ENCODE results near the gene WSB2.
"Not testable (repeated sequence)": the region's sequence is repeated elsewhere in the genome, so short reads cannot be mapped to it uniquely, and the experiment has no call there.

The WSB2 gene

DNA sequence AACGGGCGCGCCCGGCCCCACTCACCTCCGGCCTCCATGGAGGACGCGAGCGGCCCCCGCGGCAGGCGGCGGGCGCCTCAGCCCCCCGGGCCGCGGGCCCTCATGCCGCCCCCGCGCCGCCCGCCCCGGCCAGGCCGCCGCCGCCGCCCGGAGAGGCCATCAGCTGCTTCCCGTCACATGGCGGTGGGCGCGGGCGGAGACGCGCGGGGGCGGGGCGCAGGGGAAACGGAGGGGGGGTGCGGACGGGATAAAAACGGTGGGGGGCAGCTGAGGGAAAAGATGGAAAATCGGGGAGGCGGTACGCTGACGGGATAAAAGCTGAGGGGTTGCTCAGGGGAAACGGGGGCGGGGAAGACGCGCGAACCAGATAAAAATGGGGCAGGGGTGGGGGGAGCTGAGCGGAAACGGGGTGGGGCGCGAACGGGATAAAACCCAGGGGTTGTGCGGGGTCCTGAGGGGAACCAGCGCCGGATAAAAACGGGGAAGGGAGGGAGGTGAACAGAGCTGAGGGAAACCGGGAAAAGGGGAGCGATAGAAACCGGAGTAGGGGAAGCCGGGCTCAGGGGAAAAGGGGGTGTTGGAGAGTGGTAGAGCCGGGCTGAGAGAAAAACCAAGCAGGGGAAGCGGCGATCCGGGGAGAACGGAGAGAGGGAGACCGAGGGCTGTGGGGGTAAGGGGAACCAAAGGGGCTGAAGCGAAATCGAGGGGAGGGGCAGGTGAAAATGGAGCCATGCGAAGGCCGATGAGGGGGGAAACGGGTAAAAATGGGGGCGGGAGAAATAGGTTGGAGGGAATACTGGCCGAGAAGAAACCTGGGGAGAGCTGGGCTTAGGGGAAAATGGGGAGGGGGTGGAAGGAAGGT is at the start of gene WSB2:
Gene WSB2 (minus strand): TSS at position 169 of the 862 bp plus-strand sequence. CDS start 131 bp downstream, at position 38.
- peak; percentile 12 to 88 (median 69) for DNase-seq

DNA sequence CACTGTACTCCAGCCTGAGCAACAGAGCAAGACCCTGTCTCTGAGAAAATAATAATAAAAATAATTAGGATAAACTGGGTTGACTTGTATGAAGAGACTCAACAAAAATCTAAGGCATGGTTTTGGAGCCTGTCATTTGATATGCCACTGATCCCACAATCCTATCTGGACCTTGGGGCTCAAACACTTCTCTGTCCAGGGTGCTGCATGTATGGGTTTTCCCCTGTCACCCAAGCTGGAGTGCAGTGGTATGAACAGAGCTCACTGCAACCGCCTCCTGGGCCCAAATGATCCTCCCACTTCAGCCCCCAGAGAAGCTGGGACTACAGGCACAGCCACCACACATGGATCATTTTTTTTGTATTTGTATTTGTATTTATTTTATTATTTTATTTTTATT is 48.1 kb upstream of the WSB2 start:
- DNase-seq = no peak

DNA sequence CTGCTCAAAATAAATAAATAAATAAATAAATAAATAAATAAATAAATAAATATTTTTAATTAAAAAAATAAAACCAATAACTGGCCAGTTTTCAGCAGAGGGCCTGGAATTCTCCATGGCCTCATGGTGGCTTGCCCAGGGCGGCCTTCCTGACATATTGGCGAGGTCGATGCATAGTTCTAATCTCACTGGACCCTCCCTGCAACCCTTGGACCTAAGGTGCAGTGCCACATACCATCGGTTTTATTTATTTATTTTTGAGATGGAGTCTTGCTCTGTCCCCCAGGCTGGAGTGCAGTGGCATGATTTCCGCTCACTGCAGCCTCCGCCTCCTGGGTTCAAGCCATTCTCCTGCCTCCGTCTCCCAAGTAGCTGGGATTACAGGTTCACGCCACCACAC is 46.7 kb upstream of the WSB2 start:
- DNase-seq = no peak

DNA sequence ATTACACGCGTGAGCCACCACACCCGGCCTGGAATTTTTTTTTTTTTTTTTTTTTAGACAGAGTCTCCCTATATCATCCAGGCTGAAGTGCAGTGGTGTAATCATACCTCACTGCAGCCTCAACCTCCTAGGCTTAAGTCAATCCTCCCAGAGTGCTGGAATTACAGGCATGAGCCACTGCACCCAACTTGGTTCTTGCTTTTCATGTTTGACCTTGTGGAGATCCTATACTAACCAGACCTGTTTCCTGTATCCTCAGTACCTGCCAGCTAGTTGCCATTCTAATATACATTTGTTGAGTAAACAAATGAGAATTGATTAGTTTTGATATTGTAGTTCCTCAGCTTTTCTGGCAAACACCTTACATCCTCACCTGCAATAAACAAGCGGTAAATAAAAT is 46.0 kb upstream of the WSB2 start:
- no peak for DNase-seq

DNA sequence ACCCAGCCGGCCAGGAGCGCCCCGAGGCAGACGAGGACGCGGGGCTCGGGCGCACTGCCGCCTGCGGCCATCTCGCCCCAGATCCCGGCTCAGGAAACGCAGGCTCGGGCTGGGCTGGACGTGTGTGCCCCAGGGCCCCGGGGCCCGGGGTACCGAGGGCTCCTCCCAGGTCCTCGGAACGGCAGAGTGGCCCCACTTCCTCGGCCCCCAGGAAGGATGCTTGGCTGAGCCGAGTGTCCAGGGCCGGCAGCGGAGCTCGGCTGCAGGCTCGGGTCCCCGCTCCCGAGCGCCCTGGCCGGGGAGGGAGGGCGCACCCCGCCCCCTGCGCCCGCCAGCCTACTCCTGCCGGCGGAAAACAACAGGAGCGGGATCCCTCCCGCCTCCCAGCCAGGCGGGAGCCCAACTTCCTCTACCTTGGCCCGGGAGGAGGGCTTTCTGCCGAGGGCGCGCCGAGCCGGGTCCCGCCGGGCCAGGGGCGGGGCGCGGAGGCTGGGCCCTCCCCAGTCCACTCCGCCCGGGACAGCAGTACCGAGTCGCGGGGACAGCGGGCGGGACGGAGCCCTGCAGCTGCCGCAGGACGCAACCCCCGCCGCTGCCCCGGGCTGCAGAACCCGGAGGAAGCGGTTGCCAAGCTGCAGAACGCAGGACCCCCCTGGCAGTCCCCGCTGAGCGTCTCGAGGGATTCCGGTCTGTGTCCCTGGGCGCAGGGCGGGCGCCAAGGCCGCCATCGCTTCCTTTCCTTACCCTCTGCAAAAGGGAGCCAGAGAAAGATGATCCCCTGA is 42.8 kb upstream of the WSB2 start, which contains the start of gene VSIG10:
Gene VSIG10 (minus strand): TSS at position 411 of the 782 bp plus-strand sequence. CDS start 340 bp downstream, at position 71.
- DNase-seq = peak in 44 of 51 donors; percentile 7 to 72 (median 46)

DNA sequence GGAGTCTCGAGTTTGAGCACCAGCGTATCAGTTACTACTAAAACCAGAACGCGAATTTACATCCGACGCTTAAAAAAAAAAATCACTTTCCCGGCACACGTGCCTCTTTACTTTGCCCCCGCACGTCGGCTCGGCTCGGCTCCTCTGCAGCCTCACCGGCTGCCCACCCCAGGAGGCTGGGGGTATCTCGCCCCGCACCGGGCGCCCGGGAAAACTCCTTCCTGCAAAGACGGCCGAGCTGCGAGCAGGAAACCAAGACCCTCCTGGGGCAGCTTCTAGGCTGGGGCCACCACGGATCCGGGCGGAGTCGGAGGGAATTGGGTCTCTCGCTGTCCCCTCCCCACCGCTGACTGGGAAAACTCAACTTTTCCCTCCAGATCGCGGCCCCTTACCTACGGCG is 42.2 kb upstream of the WSB2 start:
- peak in 15 of 51 donors; percentile 3 to 45 (median 22) for DNase-seq

DNA sequence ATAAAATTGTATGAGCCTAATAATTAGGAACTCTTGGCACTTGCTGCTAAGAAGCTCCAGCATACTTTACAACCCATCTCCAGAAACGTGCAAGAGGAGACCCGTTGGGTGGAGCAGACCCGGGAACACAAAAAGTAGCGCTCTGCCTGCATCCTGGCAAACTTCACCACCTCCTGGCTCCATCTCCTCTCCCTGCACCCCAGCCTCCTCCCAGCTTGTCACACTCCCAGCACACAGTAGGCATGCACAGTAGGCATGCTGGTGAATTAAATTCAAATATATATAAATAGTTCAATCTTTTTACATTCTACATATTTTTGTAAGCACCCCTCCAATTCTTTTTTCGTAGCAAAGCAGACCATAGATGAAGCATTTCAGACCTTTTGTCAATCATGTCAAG is 41.6 kb upstream of the WSB2 start:
- DNase-seq = no peak

DNA sequence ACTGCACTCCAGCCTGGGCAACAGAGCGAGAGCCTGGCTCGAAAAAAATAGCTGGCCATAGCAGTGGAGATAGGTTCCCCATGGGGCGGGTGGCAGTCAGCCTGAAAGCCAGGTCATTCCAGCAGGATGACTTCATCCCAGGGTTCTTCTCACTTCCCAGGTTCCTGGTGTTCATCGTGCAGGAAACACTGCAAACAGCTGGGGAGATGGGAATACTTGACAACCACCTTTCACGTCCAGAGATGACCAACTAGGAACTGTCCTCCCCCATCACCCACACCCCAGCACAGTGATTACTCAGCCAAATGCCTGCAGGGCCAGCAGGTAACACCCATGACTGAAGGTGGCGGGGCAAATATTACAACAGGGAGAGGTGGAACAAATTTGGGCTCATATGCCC is 41.1 kb upstream of the WSB2 start:
- DNase-seq = no peak

DNA sequence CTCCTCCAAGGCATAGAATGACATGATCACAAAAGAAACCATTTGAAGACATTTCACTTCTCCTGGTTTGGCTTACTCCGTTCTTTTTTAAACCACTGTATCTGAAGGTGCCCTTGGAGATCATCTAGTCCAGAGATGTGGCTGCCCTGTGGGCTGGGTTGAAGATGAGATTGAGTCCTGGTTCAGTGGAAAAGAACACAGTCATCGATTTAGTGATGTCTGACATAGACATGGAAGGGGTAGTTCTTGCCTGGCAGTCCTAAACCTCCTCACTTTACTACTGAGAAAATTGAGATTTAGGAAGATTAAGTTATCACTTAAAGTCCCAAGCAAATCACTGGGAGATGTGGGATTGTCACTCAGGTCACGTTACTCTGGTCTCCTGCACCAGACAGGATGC is 40.1 kb upstream of the WSB2 start:
- DNase-seq = no peak

DNA sequence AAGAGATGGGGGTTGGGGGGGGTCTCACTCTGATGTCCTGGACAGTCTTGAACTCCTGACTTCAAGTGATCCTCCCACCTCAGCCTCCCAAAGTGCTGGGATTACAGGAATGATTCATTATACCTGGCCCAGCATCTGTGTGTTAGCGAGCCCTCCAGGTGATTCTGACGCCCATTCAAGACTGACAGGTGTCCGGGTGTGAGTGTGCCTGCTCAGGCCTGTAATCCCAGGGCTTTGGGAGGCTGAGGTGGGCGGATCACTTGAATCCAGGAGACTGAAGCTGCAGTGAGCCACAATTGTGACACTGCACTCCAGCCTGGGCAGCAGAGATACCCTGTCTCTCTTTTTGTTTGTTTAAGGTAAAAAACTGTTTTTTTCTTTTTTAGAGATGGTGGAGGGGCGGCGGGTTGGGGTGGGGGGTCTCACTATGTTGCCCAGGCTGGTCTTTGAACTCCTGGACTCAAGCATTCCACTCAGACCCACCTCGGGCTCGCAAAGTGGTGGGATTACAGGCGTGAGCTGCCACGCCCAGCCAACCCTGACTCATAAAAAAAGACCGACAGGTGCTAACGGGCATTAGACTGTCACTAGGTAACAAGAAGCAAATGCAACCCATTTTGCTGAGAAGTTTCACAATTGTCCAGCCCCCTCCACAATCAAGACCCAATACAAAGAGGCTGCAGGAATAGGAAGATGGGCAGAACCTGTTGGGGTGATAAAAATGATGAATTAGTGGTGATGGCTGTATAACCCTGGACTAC is 38.1 kb upstream of the WSB2 start:
- no peak for DNase-seq

DNA sequence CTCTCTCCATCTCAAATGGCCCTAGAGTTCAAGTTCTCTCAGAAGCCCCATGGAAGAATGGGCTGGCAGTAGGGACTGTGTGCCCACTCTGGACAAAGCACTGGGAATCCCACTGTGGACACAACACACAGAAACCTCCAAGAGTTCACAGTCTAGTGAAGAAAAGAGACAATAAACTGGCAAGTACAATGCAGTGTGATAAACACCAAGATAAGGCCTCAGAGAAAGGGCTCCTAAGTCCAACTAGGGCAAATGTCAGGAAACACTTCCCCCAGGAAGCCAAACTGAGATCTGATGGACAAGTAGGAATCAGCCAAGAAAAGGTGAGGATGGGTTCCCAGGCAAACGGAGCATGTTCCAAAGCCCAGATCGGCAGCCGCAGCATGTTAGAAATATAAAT is 37.4 kb upstream of the WSB2 start:
- DNase-seq = no peak

DNA sequence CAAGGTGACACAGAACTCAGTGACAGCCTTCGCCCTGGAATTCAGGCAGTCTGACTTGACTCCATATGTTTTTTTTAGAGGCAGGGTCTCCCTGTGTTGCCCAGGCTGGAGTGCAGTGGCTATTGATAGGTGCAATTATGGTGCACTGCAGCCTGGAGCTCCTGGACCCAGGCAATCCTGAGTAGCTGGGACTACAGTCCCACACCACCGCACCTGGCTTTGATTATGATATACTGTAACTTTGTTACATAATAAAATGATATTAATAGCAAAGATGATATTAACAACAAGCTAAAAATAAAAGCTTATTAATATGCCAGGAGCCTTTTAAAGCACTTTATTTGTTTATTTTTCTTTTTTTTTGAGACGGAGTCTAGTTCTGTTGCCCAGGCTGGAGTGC is 33.1 kb upstream of the WSB2 start:
- DNase-seq = no peak

DNA sequence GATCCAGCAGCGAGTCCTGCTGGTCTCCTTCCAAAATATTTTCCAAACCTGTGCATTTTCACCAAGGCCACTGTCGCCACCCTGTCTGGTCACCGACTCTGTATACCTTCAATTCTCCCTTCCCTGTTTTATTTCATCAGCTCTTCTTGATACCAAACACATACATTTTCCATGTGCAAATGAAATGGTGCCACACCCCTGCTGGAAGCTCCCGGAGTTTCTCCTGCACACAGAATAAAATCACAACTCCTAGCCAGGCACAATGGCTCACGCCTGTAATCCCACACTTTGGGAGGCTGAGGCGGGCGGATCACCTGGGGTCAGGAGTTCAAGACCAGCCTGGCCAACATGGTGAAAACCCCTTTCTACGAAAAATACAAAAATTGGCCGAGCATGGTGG is 28.8 kb upstream of the WSB2 start:
- DNase-seq = no peak

DNA sequence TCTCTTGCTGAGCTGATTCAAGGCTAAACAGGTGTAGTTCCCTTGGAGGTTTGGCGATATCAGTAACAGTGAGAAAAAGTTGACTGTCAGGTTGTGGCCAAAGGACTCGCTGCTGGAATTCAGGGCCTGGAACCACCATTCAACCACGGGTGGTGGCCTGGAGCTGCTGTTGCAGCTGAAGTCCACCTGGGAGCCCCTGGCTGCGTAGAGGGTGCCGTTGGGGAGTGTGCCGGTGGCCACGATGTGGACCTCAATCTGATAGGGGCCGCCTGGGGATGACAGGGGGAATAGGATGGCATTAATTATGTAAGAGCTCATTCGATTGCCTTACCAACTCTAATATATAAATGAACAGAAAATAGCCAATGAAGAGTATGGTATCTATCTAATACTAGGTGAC is 21.2 kb upstream of the WSB2 start:
- no peak for DNase-seq

DNA sequence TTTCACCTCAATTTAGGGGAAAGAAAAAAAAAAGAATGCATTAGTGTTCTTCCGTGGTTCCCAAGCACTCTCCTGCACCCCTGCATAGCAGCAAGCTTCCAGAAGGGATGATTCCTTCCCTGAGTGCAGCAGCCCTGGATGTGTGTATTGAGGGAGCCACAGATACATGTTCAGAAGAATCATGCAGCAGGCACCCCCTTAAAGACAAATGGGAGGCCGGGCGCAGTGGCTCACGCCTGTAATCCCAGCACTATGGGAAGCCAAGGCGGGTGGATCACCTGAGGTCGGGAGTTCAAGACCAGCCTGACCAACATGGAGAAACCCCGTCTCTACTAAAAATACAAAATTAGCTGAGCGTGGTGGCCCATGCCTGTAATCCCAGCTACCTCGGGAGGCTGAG is 20.5 kb upstream of the WSB2 start:
- DNase-seq = not testable (repeated sequence)

DNA sequence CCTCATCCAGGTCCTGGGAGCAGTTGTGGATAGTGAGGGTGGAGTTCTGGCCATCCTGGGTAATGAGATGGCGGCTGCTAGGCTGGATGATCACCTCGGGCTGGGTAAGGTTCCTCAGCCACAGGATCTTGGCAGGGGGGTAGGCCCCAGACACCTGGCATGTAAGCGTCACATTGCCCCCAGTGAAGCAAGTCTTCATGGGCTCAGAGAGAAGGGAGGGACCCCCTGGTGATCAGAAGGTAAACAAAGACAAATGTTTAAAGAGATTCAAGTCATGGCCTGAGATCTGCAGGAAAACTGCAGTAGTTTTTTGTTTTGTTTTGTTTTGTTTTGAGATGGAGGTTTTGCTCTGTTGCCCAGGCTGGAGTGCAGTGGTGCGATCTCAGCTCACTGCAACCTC is 12.8 kb upstream of the WSB2 start:
- DNase-seq = no peak

DNA sequence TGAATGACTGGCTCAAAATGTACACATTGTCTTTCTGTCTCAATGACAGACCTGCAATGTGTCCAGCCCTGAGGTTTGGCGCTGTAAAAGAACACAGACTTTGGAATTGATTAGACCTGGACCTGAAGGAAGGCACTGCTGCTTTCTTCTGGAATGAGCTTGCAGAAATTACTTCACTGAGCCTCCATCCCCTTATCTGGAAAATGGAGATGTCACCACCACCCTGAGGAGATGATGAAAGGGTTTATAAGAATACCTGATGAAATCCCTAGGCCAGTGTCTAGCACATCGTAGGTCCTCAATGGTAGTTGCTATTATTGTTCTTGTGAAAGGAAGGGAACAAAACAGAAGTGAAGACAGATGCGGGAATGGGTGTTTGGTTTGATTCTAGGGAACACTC is 9.7 kb upstream of the WSB2 start:
- DNase-seq = no peak

DNA sequence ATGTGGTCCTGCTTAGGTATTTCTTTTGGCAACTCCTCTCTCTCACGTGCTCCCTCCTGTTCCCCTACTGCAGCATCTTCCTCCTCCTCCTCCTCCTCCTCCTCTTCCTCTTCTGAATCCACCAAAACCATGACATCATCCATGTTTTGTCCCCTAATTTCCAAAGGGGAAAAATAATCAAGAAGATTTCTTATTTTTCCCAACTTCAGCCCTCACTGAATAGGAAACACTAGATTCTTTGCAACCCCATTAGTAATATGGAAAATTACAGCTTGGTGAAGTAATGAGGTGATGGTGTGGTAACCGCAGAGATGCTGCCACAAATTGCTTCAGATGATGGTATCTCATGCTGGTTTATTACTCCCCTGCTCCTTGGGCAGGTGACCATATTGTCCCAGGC is 7.5 kb upstream of the WSB2 start:
- DNase-seq = no peak

DNA sequence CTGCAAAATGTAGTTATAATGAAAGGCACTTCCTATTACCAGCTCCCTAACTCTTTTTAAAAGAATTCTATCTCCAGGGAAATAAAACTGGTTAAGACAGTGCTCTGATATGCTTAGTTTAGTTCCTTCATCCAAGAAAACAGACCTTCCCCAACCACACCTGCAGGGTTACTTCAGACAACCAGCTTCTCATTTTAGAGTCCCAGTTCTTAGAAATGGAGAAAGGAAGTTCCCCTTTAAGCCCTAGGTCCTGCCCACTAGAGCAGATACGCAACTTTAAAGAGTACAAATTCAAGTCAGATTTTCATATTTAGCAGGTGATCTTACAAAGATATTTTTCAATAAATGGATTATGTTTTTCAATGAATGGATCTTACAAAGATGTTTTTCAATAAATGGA is 4.4 kb upstream of the WSB2 start:
- no peak for DNase-seq

DNA sequence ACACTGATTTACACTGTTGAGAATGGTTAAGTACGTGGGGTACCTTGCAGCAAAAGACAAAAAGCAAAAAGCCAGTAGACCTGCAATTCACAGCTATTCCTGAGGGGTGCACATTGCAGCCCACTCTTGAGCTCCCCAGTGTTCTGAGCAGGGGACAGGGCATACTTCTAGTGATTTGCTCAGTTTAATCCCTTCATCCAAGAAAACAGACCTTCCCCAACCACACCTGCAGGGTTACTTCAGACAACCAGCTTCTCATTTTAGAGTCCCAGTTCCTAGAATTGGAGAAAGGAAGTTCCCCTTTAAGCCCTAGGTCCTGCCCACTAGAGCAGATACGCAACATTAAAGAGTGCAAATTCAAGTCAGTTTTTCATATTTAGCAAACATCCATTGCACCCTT is 3.6 kb upstream of the WSB2 start:
- DNase-seq = no peak

DNA sequence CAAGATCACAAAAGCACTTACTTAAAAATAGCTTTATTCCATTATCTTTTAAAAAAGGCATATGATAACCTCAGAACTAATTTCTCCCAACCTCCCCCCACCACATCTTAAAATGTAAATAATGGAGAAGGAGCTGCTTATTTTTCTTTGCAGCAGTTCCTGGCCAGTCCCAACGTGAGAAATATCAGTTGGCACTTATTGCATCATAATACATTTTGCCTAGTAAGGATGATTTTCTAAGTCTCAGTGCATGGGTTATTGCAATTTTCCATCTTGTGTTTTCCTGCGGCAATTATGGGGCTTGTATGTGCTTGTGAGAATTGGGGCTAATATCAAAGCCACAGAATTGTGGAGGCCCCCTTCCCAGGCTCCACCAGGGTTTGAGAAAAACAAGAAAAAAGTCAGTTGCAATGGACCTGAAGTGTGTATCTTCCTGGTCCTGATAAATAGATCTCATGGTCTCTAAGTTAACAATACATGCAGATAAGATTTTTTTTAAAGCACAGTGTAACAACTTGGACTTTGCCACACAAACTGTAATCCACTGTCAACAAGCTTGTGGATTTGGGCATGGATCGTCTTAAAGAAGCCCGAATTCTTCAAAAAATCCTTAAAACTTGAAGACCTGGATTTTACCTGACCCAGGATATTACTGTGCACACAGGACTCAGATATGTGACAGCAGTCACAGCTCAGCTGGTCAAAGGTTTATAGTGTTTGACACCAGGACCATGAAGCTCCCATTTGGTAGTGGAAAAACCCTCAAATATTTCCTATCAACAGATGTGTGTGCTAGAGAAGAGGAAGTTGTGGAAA is 2.8 kb upstream of the WSB2 start:
- no peak for DNase-seq

Data from hypothalamus (tissue), 51 donors.